Lung (tissue), 12 donors: Measurements from ENCODE around the gene LCORL. TPM values are rescaled to one million over a fixed set of nuclear protein-coding genes. Genes with fewer than 3 reads are reported as not detected.

Source experiments
- ATAC-seq: fragments of 200-7000 bp; cut with Tn5 transposase; one replicate; pipeline ENCODE4 v1.9.1; 2020; ENCODE audit warnings: moderate number of reproducible peaks; ENCODE audit not compliant: insufficient read depth, low FRiP score
- DNase-seq, 3 donors: peaks; one replicate each; pipeline ENCODE4 v3.0.0-alpha.2; 2013 to 2017
- H3K27ac ChIP-seq, 2 donors: one replicate each; pipeline ENCODE4 v1.5.1; 2013; ENCODE audit warnings: mild to moderate bottlenecking in 2 of 2, moderate library complexity in 2 of 2, control low read depth in 1 of 2, inconsistent platforms in 1 of 2, low read depth in 1 of 2, low read length in 1 of 2
- H3K27me3 ChIP-seq, 3 donors: one replicate each; pipeline ENCODE4 v1.5.1; 2013; ENCODE audit warnings: low read length in 2 of 3; ENCODE audit not compliant: control insufficient read depth in 3 of 3, insufficient read depth in 3 of 3
- H3K36me3 ChIP-seq, 4 donors: one replicate each; pipeline ENCODE4 v1.5.1; 2013; ENCODE audit warnings: low read length in 4 of 4, mild to moderate bottlenecking in 1 of 4, moderate library complexity in 1 of 4; ENCODE audit not compliant: control insufficient read depth in 4 of 4, insufficient read depth in 4 of 4
- H3K4me1 ChIP-seq, 5 donors: one replicate each; pipeline ENCODE4 v1.5.1; 2013; ENCODE audit warnings: low read length in 5 of 5, mild to moderate bottlenecking in 2 of 5, moderate library complexity in 1 of 5; ENCODE audit not compliant: control insufficient read depth in 5 of 5, insufficient read depth in 5 of 5
- H3K4me3 ChIP-seq: one replicate; pipeline ENCODE4 v1.5.1; 2013; ENCODE audit warnings: mild to moderate bottlenecking, control low read depth, moderate library complexity
- H3K9ac ChIP-seq, 2 donors: one replicate each; pipeline ENCODE4 v1.5.1; 2013; ENCODE audit warnings: low read length in 2 of 2, control low read depth in 1 of 2; ENCODE audit not compliant: insufficient read depth in 1 of 2
- H3K9me3 ChIP-seq, 4 donors: one replicate each; pipeline ENCODE4 v1.5.1; 2013; ENCODE audit warnings: low read length in 3 of 4, mild to moderate bottlenecking in 1 of 4, moderate library complexity in 1 of 4; ENCODE audit not compliant: control insufficient read depth in 4 of 4, insufficient read depth in 3 of 4
- CTCF ChIP-seq: IDR thresholded peaks from 2 replicates; pipeline ENCODE4 v1.5.1; 2012; ENCODE audit warnings: mild to moderate bottlenecking; ENCODE audit errors: control extremely low read depth, extremely low read depth
- WGBS, 2 donors: extraction: QIAGEN DNeasy Blood & Tissue Kit; methylation state at CpG; one replicate each; pipeline ENCODE4 v1.1.7; 2013; 5-methylcytosine and 5-hydroxymethylcytosine counted together
- polyA plus RNA-seq, 2 donors: library from polyadenylated mRNA; stranded (reverse); fragments of 200-250 nt; gene quantifications; one replicate each; pipeline ENCODE4 v1.2.1, GENCODE V29; 2013
- total RNA-seq, 2 donors: library from RNA; depleted of rRNA in 1 of 2; stranded (reverse); fragments of >200 nt in 1 of 2; gene quantifications; one replicate each; pipeline ENCODE4 v1.2.1, GENCODE V29; 2014 to 2021
- donor health status: control.
- donor health status: control.
- donor health status: Bipolar disorder and iron deficiency.
- donor health status: healthy.
- donor health status: DM: yes; HTN: yes; CAD: no.

The LCORL gene
- total and polyA plus RNA-seq, 4 donors = 2.8 to 29.0 (median 7.0) TPM

GRCh38 chr4:18063079-18063478, 41.5 kb upstream of the LCORL start:
- no peak for DNase-seq
- Histone ChIP-seq H3K4me1 (no peaks in the 10 kb centered on the region), H3K9ac (no peak overlapping the region), H3K27ac (no peak overlapping the region), H3K9me3 (peaks cover 0 to 5% (median 2%) of the 10 kb centered on the region in 4 donors), H3K36me3 (no peaks in the 10 kb centered on the region), H3K4me3 (no peak overlapping the region), H3K27me3 (no peaks in the 10 kb centered on the region)
- ATAC-seq = no peak
- TF ChIP-seq CTCF = no peak

- Histone ChIP-seq H3K27ac (no peak overlapping the region), H3K36me3 (no peaks in the 10 kb centered on the region), H3K9me3 (no peaks in the 10 kb centered on the region), H3K9ac (no peak overlapping the region), H3K27me3 (no peaks in the 10 kb centered on the region), H3K4me3 (no peak overlapping the region), H3K4me1 (no peaks in the 10 kb centered on the region)
- ATAC-seq (no peak), DNase-seq (no peak)
- TF ChIP-seq CTCF = no peak
- 71 to 86% methylated on average over 2 of the region's 2 CpGs for WGBS, 2 donors
Measured at GRCh38 chr4:18057821-18058533, 36.4 kb upstream of the LCORL start.

GRCh38 chr4:18056030-18056429, 34.5 kb upstream of the LCORL start:
- no peak for TF ChIP-seq CTCF
- 89 to 91% methylated on average over 2 of the region's 2 CpGs for WGBS, 2 donors
- H3K36me3 ChIP-seq = no peaks in the 10 kb centered on the region
- DNase-seq (no peak), ATAC-seq (no peak)
- no peak overlapping the region for H3K9ac ChIP-seq
- H3K4me1 ChIP-seq = no peaks in the 10 kb centered on the region
- no peaks in the 10 kb centered on the region for H3K27me3 ChIP-seq
- no peak overlapping the region for H3K27ac ChIP-seq
- no peaks in the 10 kb centered on the region for H3K9me3 ChIP-seq
- no peak overlapping the region for H3K4me3 ChIP-seq

- H3K4me3 ChIP-seq = no peak overlapping the region
- H3K27ac ChIP-seq = no peak overlapping the region
- DNase-seq = no peak
- no peak overlapping the region for H3K9ac ChIP-seq
- WGBS, 2 donors = 83 to 97% methylated on average over 1 of the region's 1 CpG
- TF ChIP-seq CTCF = no peak
- no peaks in the 10 kb centered on the region for H3K36me3 ChIP-seq
- H3K27me3 ChIP-seq = no peaks in the 10 kb centered on the region
- no peak for ATAC-seq
- H3K9me3 ChIP-seq = no peaks in the 10 kb centered on the region
- no peaks in the 10 kb centered on the region for H3K4me1 ChIP-seq
Measured at GRCh38 chr4:18052158-18052557, 30.6 kb upstream of the LCORL start.
